GM23248 (cell line): ENCODE data around the gene ADAT3. TPM values are rescaled to one million over a fixed set of nuclear protein-coding genes. Genes with fewer than 3 reads are reported as not detected.
"Not testable (repeated sequence)": the region's sequence is repeated elsewhere in the genome, so short reads cannot be mapped to it uniquely, and the experiment has no call there.

Source experiments
- DNase-seq: peaks from one replicate; pipeline ENCODE4 v3.0.0-alpha.2; 2015
- H2AFZ ChIP-seq: fragments of 200-600 bp; sonication (generic); 2 replicates; pipeline ENCODE4 v1.6.1; 2016; ENCODE audit warnings: antibody characterized with exemption
- H3F3A ChIP-seq: fragments of 200-600 bp; sonication (generic); 2 replicates; pipeline ENCODE4 v1.6.1; 2016; ENCODE audit warnings: mild to moderate bottlenecking, antibody characterized with exemption, mixed run types; ENCODE audit not compliant: insufficient read depth
- H3K27ac ChIP-seq: fragments of 200-600 bp; sonication (generic); 2 replicates; pipeline ENCODE4 v1.5.1; 2016; ENCODE audit warnings: mild to moderate bottlenecking
- H3K27me3 ChIP-seq: fragments of 200-600 bp; sonication (generic); replicated peaks from 2 replicates; pipeline ENCODE4 v1.6.1; 2016; ENCODE audit warnings: mild to moderate bottlenecking; ENCODE audit not compliant: insufficient read depth
- H3K36me3 ChIP-seq: fragments of 200-600 bp; sonication (generic); 2 replicates; pipeline ENCODE4 v1.6.1; 2016; ENCODE audit warnings: low read depth, mild to moderate bottlenecking
- H3K4me1 ChIP-seq: fragments of 200-600 bp; sonication (generic); 2 replicates; pipeline ENCODE4 v1.6.1; 2016; ENCODE audit warnings: mild to moderate bottlenecking; ENCODE audit not compliant: insufficient read depth
- H3K4me2 ChIP-seq: fragments of 200-600 bp; sonication (generic); one replicate; pipeline ENCODE4 v1.6.1; 2016; ENCODE audit warnings: mild to moderate bottlenecking; ENCODE audit not compliant: unreplicated experiment
- H3K4me3 ChIP-seq: fragments of 200-600 bp; sonication (generic); 2 replicates; pipeline ENCODE4 v1.5.1; 2016; ENCODE audit warnings: mild to moderate bottlenecking
- H3K79me2 ChIP-seq: fragments of 200-600 bp; sonication (generic); 2 replicates; pipeline ENCODE4 v1.6.1; 2016; ENCODE audit warnings: mild to moderate bottlenecking; ENCODE audit not compliant: insufficient read depth
- H3K9ac ChIP-seq: fragments of 200-600 bp; sonication (generic); 2 replicates; pipeline ENCODE4 v1.6.1; 2016; ENCODE audit warnings: mild to moderate bottlenecking
- H3K9me2 ChIP-seq: fragments of 200-600 bp; sonication (generic); 2 replicates; pipeline ENCODE4 v1.6.1; 2016; ENCODE audit warnings: mixed run types, mild to moderate bottlenecking, moderate library complexity; ENCODE audit not compliant: insufficient read depth
- H3K9me3 ChIP-seq: fragments of 200-600 bp; sonication (generic); one replicate; pipeline ENCODE4 v1.6.1; 2017; ENCODE audit warnings: low read depth
- H4K20me1 ChIP-seq: fragments of 200-600 bp; sonication (generic); 2 replicates; pipeline ENCODE4 v1.6.0; 2016; ENCODE audit not compliant: insufficient read depth
- EZH2 ChIP-seq: fragments of 200-600 bp; sonication (generic); IDR thresholded peaks from 2 replicates; pipeline ENCODE4 v1.6.1; 2018; ENCODE audit warnings: antibody characterized with exemption, mild to moderate bottlenecking; ENCODE audit not compliant: insufficient read depth, poor library complexity, severe bottlenecking
- EZH2phosphoT487 ChIP-seq: fragments of 200-600 bp; sonication (generic); IDR thresholded peaks from 2 replicates; pipeline ENCODE4 v1.6.1; 2018; ENCODE audit warnings: antibody characterized with exemption, moderate library complexity, mild to moderate bottlenecking, low read depth; ENCODE audit not compliant: insufficient read depth
- WGBS, 2 experiments: methylation state at CpG; one replicate each; pipeline ENCODE4 v1.1.6; 2015 to 2017; ENCODE audit warnings: low lambda C conversion rate in 2 of 2, low coverage in 1 of 2; ENCODE audit errors: missing lambda C conversion rate in 2 of 2; 5-methylcytosine and 5-hydroxymethylcytosine counted together
- in situ Hi-C: fragments of 300-500 bp; cut with MboI; formaldehyde crosslinking; loops from 2 replicates; pipeline ENCODE4 v1.15.0; 2020
- polyA plus RNA-seq: library from polyadenylated mRNA; unstranded; fragments of >200 nt; fragmentation: Nextera tagmentation; extraction: Ambion mirVana; gene quantifications from 2 replicates; pipeline ENCODE4 v1.2.1, GENCODE V29; 2016
- total RNA-seq: library from RNA; depleted of rRNA; stranded (reverse); fragments of >200 nt; shearing (Covaris generic); gene quantifications from 2 replicates; pipeline ENCODE4 v1.2.3, GENCODE V29; 2014

Gene ADAT3
- total and polyA plus RNA-seq, 2 experiments from 2014 or later, result 0.22 to 3.2 TPM

GRCh38 chr19:1880611-1881392, 24.4 kb upstream of the ADAT3 start:
- H4K20me1 ChIP-seq, result 0 out of 2 replicates have a peak, but pooled peaks cover 4% of the 10 kb centered on the region
- TF ChIP-seq EZH2phosphoT487, result no peak
- in situ Hi-C loops, result no loop called here

GRCh38 chr19:1881393-1882088, 23.7 kb upstream of the ADAT3 start:
- DNase-seq, H3K4me2 ChIP-seq, H3K27me3 ChIP-seq, H3F3A ChIP-seq, H3K9me3 ChIP-seq, H3K9me2 ChIP-seq, H3K4me3 ChIP-seq, H2AFZ ChIP-seq, H3K36me3 ChIP-seq, H3K9ac ChIP-seq, in situ Hi-C loops, H4K20me1 ChIP-seq, H3K27ac ChIP-seq: not testable (repeated sequence)
- 76 to 92% methylated on average over 11 to 26 of the region's 44 CpGs for WGBS, 2 experiments
- Histone ChIP-seq H3K4me1 (peaks cover 19% of the 10 kb centered on the region), H3K79me2 (peaks cover 53% of the 10 kb centered on the region)

More at GRCh38 chr19:1880611-1881392, 24.4 kb upstream of the ADAT3 start:
- Histone ChIP-seq H3F3A (no peaks in the 10 kb centered on the region), H3K79me2 (peaks cover 52% of the 10 kb centered on the region), H3K27me3 (no peaks in the 10 kb centered on the region), H3K27ac (no peak overlapping the region), H3K4me3 (no peak overlapping the region), H3K9me3 (no peaks in the 10 kb centered on the region), H3K4me1 (peaks cover 23% of the 10 kb centered on the region), H3K9ac (no peak overlapping the region), H2AFZ (no peak overlapping the region), H3K9me2 (no peaks in the 10 kb centered on the region), H3K4me2 (no peak overlapping the region), H3K36me3 (no peaks in the 10 kb centered on the region)
- 93 to 96% methylated on average over 22 to 34 of the region's 35 CpGs for WGBS, 2 experiments
- DNase-seq, result no peak

DNA sequence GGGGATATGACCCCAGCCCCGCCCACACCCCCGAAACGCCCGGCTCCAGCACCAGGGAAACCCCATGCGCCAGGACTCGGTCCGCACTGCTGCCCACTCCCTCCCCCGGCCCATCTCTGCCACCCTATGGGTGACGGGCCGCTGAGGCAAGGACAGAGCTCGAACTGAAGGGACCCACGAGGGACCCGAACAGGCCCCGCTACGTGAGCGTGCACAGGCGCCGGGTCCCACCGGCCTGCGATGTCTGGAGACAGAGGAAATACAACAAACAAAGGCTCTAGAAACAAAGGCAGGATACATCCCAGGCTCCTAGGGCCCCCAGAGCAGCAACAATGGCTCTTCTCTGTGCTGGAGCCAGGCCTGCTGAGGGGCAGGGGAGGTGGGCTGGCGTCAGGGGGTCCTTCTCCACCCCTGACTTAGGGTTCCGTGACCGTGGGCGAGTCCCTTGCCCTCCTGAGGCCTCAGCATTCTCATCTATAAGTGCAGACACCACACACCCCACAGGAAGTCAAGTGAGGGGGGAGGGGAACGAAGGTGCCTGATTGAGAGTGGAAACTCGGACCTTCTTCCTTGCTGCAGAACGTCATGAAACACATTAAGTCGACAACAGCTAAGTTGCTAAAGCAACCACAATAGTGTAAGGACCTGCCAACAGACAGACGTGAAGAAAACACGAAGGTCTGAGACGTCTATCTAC, 23.0 kb upstream of the ADAT3 start:
- Histone ChIP-seq H3K9me2 (no peaks in the 10 kb centered on the region), H4K20me1 (0 out of 2 replicates have a peak, but pooled peaks cover 4% of the 10 kb centered on the region), H3K4me3 (no peak overlapping the region), H3K4me1 (peaks cover 17% of the 10 kb centered on the region), H3K79me2 (peaks cover 53% of the 10 kb centered on the region), H3F3A (no peaks in the 10 kb centered on the region), H3K4me2 (peak overlapping the region; percentile 18), H3K27me3 (no peaks in the 10 kb centered on the region), H3K27ac (no peak overlapping the region), H3K36me3 (no peaks in the 10 kb centered on the region), H3K9ac (no peak overlapping the region), H3K9me3 (no peaks in the 10 kb centered on the region), H2AFZ (no peak overlapping the region)
- DNase-seq, result no peak
- in situ Hi-C loops, result no loop called here
- TF ChIP-seq EZH2phosphoT487 (no peak), EZH2 (no peak)
- 71 to 74% methylated on average over 28 to 31 of the region's 31 CpGs for WGBS, 2 experiments

GRCh38 chr19:1882786-1883692, 22.2 kb upstream of the ADAT3 start:
- no peak for DNase-seq
- H3K4me1 ChIP-seq, result peaks cover 17% of the 10 kb centered on the region
- no peaks in the 10 kb centered on the region for H3K9me2 ChIP-seq
- H3K36me3 ChIP-seq, result no peaks in the 10 kb centered on the region
- TF ChIP-seq EZH2 (no peak), EZH2phosphoT487 (no peak)
- peak overlapping the region; percentile 95 for H3K4me3 ChIP-seq
- in situ Hi-C loops, result no loop called here
- peak overlapping the region; percentile 86 for H3K9ac ChIP-seq
- peaks cover 53% of the 10 kb centered on the region for H3K79me2 ChIP-seq
- 74 to 78% methylated on average over 25 of the region's 25 CpGs for WGBS, 2 experiments
- H2AFZ ChIP-seq, result no peak overlapping the region
- no peaks in the 10 kb centered on the region for H3K9me3 ChIP-seq
- peak overlapping the region; percentile 94 for H3K4me2 ChIP-seq
- H3F3A ChIP-seq, result no peaks in the 10 kb centered on the region
- 0 out of 2 replicates have a peak, but pooled peaks cover 4% of the 10 kb centered on the region for H4K20me1 ChIP-seq
- H3K27ac ChIP-seq, result no peak overlapping the region
- no peaks in the 10 kb centered on the region for H3K27me3 ChIP-seq
